GM04503 (cell line): ENCODE data around the gene ATP11A.

Source experiments
- DNase-seq: peaks from one replicate; pipeline ENCODE4 v3.0.0-alpha.2; 2012; ENCODE audit warnings: low read depth

Gene ATP11A

GRCh38 chr13:112907871-112908331 lies 218.1 kb downstream of the ATP11A start:
- no peak for DNase-seq

- no peak for DNase-seq
Observed at GRCh38 chr13:112908342-112908741, 218.5 kb downstream of the ATP11A start.

- no peak for DNase-seq
Observed at GRCh38 chr13:112910016-112910415, 220.2 kb downstream of the ATP11A start.

- DNase-seq: no peak
Observed at GRCh38 chr13:112910616-112911280, 220.9 kb downstream of the ATP11A start.

- no peak for DNase-seq
Observed at GRCh38 chr13:112911285-112911701, 221.5 kb downstream of the ATP11A start.

- DNase-seq: no peak
Observed at GRCh38 chr13:112911883-112912282, 222.0 kb downstream of the ATP11A start.

GRCh38 chr13:112912726-112913440 lies 223.0 kb downstream of the ATP11A start:
- DNase-seq: no peak

GRCh38 chr13:112916296-112916695 lies 226.5 kb downstream of the ATP11A start:
- no peak for DNase-seq

GRCh38 chr13:112917056-112917664 lies 227.3 kb downstream of the ATP11A start:
- no peak for DNase-seq

- DNase-seq: no peak
Observed at GRCh38 chr13:112917737-112918136, 227.9 kb downstream of the ATP11A start.

- DNase-seq: no peak
Observed at GRCh38 chr13:112918266-112918665, 228.4 kb downstream of the ATP11A start.

GRCh38 chr13:112918746-112919145 lies 228.9 kb downstream of the ATP11A start:
- DNase-seq: no peak

GRCh38 chr13:112923962-112924361 lies 234.1 kb downstream of the ATP11A start:
- DNase-seq: no peak

GRCh38 chr13:112924365-112924764 lies 234.5 kb downstream of the ATP11A start:
- DNase-seq: no peak

- no peak for DNase-seq
Observed at GRCh38 chr13:112926003-112926402, 236.2 kb downstream of the ATP11A start.

GRCh38 chr13:112926993-112927392 lies 237.2 kb downstream of the ATP11A start:
- DNase-seq: no peak

- DNase-seq: no peak
Observed at GRCh38 chr13:112928020-112928971, 238.5 kb downstream of the ATP11A start.

GRCh38 chr13:112928972-112929782 lies 239.3 kb downstream of the ATP11A start:
- no peak for DNase-seq

GRCh38 chr13:112929783-112930055 lies 239.9 kb downstream of the ATP11A start:
- DNase-seq: no peak

- DNase-seq: no peak
Observed at GRCh38 chr13:112930192-112930591, 240.4 kb downstream of the ATP11A start.
